ENCODE results near the gene SLC22A5.

GRCh38 chr5:132363431-132364112, 5.9 kb upstream of the SLC22A5 start:
- no peak for TF ChIP-seq CTCF (IDR thresholded peaks at IDR 0.05)
- no peak for TF ChIP-seq POLR2A (IDR thresholded peaks at IDR 0.05)
- peak; percentile 7 to 36 (median 33) for TF ChIP-seq POLR2AphosphoS5 (IDR thresholded peaks at IDR 0.05)
- peak; percentile 59 for TF ChIP-seq EP300 (IDR thresholded peaks at IDR 0.05; ENCODE audit: low read depth)
